Epithelial cell of proximal tubule (primary cell): ENCODE data around the gene MRGPRE. TPM values are rescaled to one million over a fixed set of nuclear protein-coding genes. Genes with fewer than 3 reads are reported as not detected.

ENCODE experiments used
- DNase-seq: peaks from one replicate; pipeline ENCODE4 v3.0.0-alpha.2; 2011; ENCODE audit warnings: low read depth
- H3K4me3 ChIP-seq: 2 replicates; pipeline ENCODE4 v1.5.1; 2011; ENCODE audit warnings: low read depth, mild to moderate bottlenecking, low read length
- total RNA-seq: library from RNA; depleted of rRNA; stranded (reverse); fragments of >200 nt; gene quantifications from 2 replicates; pipeline ENCODE4 v1.2.3, GENCODE V29; 2015
- TF ChIP-seq, protein P1 (sequence below): conservative IDR thresholded peaks from 2 replicates; pipeline ENCODE4 v1.5.1; 2012; ENCODE audit warnings: low read depth, mild to moderate bottlenecking, low read length

The MRGPRE gene
- total RNA-seq, 1 donor from 2014 or later = not detected

DNA sequence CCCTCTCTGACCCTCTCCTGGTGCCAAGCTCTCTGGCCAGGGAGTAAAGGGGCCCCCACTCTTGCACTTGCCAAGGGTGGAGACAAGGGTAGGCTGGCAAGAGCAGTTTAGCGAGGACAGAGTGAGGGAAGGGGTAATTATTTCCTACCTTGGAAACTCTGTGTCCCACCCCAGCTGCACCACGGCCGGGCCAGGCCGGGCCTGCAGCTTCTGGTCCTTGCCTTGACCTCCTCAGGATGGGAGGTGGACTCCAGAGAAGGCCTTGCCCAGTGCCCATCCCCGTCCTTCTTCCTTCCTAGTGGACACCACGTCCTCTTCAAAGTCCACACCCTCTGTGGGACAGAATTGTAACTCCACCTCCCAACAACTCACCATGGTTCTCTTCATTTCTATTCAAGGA is 48.7 kb downstream of the MRGPRE start:
- H3K4me3 ChIP-seq = no peak overlapping the region
- no peak for DNase-seq
- TF ChIP-seq, protein P1, sequence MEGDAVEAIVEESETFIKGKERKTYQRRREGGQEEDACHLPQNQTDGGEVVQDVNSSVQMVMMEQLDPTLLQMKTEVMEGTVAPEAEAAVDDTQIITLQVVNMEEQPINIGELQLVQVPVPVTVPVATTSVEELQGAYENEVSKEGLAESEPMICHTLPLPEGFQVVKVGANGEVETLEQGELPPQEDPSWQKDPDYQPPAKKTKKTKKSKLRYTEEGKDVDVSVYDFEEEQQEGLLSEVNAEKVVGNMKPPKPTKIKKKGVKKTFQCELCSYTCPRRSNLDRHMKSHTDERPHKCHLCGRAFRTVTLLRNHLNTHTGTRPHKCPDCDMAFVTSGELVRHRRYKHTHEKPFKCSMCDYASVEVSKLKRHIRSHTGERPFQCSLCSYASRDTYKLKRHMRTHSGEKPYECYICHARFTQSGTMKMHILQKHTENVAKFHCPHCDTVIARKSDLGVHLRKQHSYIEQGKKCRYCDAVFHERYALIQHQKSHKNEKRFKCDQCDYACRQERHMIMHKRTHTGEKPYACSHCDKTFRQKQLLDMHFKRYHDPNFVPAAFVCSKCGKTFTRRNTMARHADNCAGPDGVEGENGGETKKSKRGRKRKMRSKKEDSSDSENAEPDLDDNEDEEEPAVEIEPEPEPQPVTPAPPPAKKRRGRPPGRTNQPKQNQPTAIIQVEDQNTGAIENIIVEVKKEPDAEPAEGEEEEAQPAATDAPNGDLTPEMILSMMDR = no peak

DNA sequence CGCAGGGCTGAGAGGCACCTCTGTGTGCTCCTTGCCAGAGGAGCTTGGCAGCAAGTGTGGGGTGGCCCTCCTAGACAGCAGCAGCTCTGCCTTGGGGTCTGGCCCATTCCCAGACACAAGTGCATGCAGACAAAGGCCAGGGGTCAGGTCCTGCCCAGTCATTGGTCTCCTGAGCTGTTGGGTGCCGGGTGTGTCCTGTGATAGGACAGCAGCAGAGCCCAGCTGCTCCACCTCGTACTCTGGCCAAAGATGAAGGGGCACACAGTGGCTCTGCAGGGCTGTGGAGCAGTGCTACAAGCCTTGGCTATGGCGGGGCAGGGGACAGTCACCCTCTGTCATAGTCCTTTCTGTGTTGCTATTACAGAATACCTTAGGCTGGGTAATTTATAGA is 49.8 kb downstream of the MRGPRE start:
- TF ChIP-seq, protein P1 = no peak

DNA sequence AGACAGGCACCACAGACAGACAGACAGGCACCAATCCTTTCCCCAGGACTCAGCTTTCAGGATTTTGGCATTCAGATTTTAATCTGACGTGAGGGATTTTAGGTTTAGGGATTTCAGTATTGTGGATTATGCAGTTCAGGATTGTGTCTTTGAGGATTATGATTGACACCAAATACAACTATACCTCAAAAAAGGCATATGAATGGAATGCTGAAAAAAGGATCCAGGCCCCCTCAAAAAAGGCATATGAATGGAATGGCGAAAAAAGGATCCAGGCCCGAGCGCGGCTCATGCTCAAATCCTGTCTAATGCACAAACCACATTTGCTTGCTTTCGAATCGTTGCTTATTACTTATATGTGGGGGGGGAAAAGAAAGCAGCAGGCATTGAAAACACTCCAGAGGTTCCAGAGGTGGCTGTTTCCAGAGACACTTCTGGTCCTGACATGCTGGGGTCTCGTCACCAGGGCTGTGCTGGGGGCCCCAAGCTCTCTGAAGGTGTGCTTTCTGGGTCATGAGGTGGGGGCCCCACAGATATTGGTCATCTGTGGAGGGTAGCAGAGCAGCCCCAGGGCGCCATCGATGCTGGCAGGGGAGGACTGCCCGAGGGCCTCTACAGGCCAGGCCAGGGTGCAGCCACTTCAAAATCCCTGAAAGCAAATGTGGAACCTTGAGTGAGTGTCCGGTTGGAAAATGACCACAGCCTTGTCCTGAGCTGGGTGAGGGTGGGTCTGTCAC is 50.3 kb downstream of the MRGPRE start:
- no peak for DNase-seq
- TF ChIP-seq, protein P1 = no peak
- H3K4me3 ChIP-seq = no peak overlapping the region

More for the DNA sequence above, 49.8 kb downstream of the MRGPRE start:
- H3K4me3 ChIP-seq = no peak overlapping the region
- no peak for DNase-seq

DNA sequence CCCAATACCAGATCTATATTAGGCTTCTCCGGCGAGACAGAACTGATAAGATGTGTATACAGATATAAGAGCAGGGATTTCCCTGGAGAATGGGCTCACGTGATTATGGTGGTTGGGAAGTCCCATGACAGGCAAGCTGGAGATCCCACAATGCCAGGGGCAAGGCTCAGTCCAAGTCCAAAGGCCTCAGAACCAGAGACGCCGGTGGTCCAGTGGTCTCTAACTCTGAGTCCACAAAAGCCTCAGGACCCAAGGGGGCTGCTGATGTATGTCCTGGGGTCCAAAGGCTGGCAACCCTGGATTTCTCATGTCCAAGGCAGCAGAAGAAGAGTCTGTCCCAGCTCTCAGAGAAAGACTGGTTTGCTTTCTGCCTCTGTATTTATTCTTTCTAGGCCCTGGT is 51.3 kb downstream of the MRGPRE start:
- TF ChIP-seq, protein P1 = no peak
- no peak overlapping the region for H3K4me3 ChIP-seq
- no peak for DNase-seq

DNA sequence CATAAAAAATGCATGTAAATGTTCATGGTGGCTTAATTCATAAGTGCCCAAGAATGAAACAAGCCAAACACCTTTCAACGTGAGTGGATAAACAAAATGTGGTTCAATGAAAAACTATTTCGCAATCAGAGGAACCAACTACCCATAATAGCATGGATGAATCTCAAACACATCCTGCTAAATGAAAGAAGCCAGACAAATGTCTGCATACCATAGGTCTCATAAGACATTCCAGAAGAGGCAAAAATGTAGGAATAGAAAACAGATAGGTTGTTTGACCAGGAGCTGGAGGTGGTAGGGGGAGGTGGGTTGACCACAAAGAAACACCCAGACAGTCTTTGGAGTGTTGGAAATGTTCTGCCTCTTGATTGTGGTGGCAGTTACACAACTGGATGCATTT is 53.9 kb downstream of the MRGPRE start:
- DNase-seq = no peak
- H3K4me3 ChIP-seq = no peak overlapping the region
- TF ChIP-seq, protein P1 = no peak

DNA sequence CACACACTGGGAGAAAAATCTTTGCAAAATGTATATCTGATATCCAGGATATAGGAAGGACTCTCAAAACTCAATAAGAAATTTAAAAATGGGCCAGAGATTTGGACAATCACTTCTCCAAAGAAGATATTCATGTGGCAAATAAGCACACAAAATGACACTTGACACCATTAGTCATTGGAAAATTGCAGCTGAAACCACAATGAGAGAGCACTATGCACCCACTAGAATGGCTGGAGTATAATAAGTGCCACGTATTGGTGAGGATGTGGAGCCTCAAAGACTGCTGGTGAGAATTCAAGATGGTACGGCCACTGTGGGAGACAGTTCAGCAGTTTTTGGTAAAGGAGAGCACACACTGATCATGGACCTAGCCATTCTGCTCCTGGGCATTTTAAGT is 54.3 kb downstream of the MRGPRE start:
- H3K4me3 ChIP-seq = no peak overlapping the region
- DNase-seq = no peak
- TF ChIP-seq, protein P1 = no peak

Other genes starting within 250 kb of the MRGPRE start
- 121 and 156 TPM in 2 replicates for gene NAP1L4, start 240.1 kb downstream of the MRGPRE start, total RNA-seq
- 32.9 and 61.6 TPM in 2 replicates for gene CARS1, start 175.0 kb downstream of the MRGPRE start, total RNA-seq
- gene OSBPL5, start 67.1 kb downstream of the MRGPRE start, total RNA-seq = 8.9 and 25.3 TPM in 2 replicates
- not detected in 2 replicates for gene MRGPRG, start 13.6 kb downstream of the MRGPRE start, total RNA-seq
- gene ZNF195, start 146.7 kb upstream of the MRGPRE start, total RNA-seq = 26.3 and 37.2 TPM in 2 replicates